ENCODE data around the gene TRPM6. TPM values are rescaled to one million over a fixed set of nuclear protein-coding genes. Genes with fewer than 3 reads are reported as not detected.

Gene TRPM6
- total and polyA plus RNA-seq, 12 donors = 0.10 to 0.60 (median 0.21) TPM

DNA sequence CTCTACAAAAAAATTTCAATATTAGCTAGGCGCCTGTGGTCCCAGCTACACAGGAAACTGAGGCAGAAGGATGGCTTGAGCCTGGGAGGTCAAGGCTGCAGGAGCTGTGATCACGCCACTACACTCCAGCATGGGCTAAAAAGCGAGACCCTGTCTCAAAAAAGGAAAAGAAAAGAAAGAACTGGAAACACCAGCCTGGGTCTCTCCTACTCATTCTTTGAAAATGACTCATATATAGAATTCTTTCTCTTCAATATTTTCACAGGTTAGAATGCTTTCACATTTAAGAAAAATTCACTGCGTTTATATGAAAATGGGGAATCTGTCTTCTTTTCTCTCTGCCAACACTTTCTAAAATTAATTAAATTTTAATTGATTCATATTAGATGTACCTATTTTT is 115.6 kb downstream of the TRPM6 start:
- ATAC-seq (no peak), DNase-seq (no peak)
- Histone ChIP-seq H3K4me1 (peaks cover 0 to 2% (median 0%) of the 10 kb centered on the region in 9 donors), H3K27ac (no peak overlapping the region), H3K4me3 (no peak overlapping the region), H3K36me3 (no peaks in the 10 kb centered on the region), H3K27me3 (peaks cover 0 to 23% (median 0%) of the 10 kb centered on the region in 7 donors), H3K9me3 (no peaks in the 10 kb centered on the region)
- intact Hi-C loops (cut with DNase I) = loop anchor here in 3 of 10 donors (5.0 to 10.0 kb wide), 3 partner anchors 113 to 303 kb away; partner anchors contain the start of gene TRPM6 (in 1 of the 3)
- TF ChIP-seq, protein P1, sequence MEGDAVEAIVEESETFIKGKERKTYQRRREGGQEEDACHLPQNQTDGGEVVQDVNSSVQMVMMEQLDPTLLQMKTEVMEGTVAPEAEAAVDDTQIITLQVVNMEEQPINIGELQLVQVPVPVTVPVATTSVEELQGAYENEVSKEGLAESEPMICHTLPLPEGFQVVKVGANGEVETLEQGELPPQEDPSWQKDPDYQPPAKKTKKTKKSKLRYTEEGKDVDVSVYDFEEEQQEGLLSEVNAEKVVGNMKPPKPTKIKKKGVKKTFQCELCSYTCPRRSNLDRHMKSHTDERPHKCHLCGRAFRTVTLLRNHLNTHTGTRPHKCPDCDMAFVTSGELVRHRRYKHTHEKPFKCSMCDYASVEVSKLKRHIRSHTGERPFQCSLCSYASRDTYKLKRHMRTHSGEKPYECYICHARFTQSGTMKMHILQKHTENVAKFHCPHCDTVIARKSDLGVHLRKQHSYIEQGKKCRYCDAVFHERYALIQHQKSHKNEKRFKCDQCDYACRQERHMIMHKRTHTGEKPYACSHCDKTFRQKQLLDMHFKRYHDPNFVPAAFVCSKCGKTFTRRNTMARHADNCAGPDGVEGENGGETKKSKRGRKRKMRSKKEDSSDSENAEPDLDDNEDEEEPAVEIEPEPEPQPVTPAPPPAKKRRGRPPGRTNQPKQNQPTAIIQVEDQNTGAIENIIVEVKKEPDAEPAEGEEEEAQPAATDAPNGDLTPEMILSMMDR (IDR thresholded peaks at IDR 0.05) = no peak
- 84 to 89% methylated on average over 4 of the region's 4 CpGs for WGBS, 2 donors

DNA sequence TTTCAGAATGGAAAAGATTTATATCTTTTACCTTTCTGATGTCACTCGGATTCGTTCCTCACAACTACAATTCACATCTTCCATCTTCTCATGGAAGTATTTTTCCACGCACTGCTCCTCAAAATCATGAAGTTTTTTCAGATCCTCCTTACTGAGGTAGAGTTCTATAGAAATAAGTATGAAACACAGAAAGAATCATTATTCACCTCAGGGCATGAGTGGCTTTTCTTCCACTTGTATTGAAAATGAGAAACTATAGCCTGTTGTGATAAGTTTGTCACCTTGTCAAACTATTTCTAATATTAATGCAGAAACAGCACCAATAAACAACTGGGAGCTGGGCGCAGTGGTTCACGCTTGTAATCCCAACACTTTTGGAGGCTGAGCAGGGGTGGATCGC is 116.0 kb downstream of the TRPM6 start:
- 93 to 95% methylated on average over 6 of the region's 6 CpGs for WGBS, 2 donors
- Histone ChIP-seq H3K27me3 (peaks cover 0 to 23% (median 0%) of the 10 kb centered on the region in 7 donors), H3K36me3 (no peaks in the 10 kb centered on the region), H3K4me3 (no peak overlapping the region), H3K4me1 (no peaks in the 10 kb centered on the region), H3K27ac (no peak overlapping the region), H3K9me3 (no peaks in the 10 kb centered on the region)
- no peak for ATAC-seq
- DNase-seq = no peak
- intact Hi-C loops (cut with DNase I) = loop anchor here in 3 of 10 donors (5.0 to 10.0 kb wide), 3 partner anchors 113 to 303 kb away; partner anchors contain the start of gene TRPM6 (in 1 of the 3)
- TF ChIP-seq, protein P1 (IDR thresholded peaks at IDR 0.05) = no peak

DNA sequence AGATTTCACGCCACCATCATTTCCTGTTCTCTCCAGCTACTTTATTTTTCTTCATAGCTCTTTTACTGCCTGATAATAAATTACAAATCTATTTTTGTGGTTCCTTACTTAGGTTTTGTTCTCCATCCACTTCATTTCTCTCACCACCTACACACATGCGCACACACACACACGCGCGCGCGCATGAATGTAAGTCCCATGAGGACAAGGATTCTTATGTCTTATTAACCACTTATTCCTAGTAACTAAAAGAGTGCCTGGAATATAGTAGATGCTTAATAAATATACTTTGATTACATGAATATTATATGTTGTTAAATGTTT is 116.5 kb downstream of the TRPM6 start:
- ATAC-seq (no peak), DNase-seq (no peak)
- H3K36me3 ChIP-seq = no peaks in the 10 kb centered on the region
- no peaks in the 10 kb centered on the region for H3K4me1 ChIP-seq
- H3K4me3 ChIP-seq = no peak overlapping the region
- intact Hi-C loops (cut with DNase I) = loop anchor here in 3 of 10 donors (5.0 to 10.0 kb wide), 3 partner anchors 114 to 304 kb away; partner anchors contain the start of gene TRPM6 (in 1 of the 3)
- peaks cover 0 to 23% (median 0%) of the 10 kb centered on the region in 7 donors for H3K27me3 ChIP-seq
- TF ChIP-seq, protein P1 (IDR thresholded peaks at IDR 0.05) = no peak
- H3K27ac ChIP-seq = no peak overlapping the region
- WGBS, 2 donors = 86 to 87% methylated on average over 7 of the region's 7 CpGs
- no peaks in the 10 kb centered on the region for H3K9me3 ChIP-seq

DNA sequence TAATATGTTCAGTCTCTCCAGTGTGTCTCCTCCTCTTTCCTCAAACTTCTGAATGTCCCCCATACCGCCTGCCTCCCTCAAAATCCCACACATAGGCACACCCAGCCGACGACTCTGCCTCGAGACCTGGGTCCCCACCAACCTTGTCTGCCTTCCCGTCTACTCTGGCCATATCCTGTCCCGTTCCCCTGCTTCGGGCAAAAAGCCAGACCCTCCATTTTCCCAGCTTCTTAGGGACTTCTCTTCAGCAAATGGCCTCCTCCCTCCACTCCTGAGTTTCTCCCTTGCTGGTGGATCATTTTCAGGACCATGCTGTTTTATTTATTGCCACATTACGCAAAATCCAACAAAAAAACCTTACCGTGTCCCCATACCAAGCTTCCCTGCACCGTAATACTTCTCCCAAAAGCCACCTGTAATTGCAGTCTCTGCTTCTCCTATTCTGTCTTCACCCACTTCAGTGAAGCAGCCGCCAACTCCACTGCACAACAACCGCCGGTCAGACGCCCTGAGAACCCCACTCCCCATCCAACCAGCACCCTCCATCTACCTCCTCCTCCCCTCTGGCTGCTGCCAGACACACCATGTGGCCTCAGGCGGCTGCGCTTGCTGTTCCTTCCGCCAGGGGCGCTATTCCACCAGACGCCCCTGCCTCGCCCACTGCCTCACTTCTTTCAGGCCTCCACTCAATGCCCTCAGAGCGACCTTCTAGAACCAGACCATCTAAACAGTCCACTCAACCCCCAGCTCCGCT is 117.0 kb downstream of the TRPM6 start:
- peaks cover 0 to 1% (median 0%) of the 10 kb centered on the region in 9 donors for H3K4me1 ChIP-seq
- ATAC-seq (no peak), DNase-seq (peak in 1 of 2 donors; percentile 19)
- no peaks in the 10 kb centered on the region for H3K36me3 ChIP-seq
- intact Hi-C loops (cut with DNase I) = loop anchor here in 3 of 10 donors (5.0 to 10.0 kb wide), 3 partner anchors 114 to 304 kb away; partner anchors contain the start of gene TRPM6 (in 1 of the 3)
- WGBS, 2 donors = 58 to 68% methylated on average over 22 of the region's 22 CpGs
- no peaks in the 10 kb centered on the region for H3K9me3 ChIP-seq
- no peak overlapping the region for H3K27ac ChIP-seq
- TF ChIP-seq, protein P1 (IDR thresholded peaks at IDR 0.05) = peak in 8 of 9 donors; percentile 5 to 57 (median 40)
- peaks cover 0 to 23% (median 0%) of the 10 kb centered on the region in 7 donors for H3K27me3 ChIP-seq
- no peak overlapping the region for H3K4me3 ChIP-seq
